Fibroblast of the aortic adventitia (primary cell): ENCODE results near the gene CEP85L. TPM values are rescaled to one million over a fixed set of nuclear protein-coding genes. Genes with fewer than 3 reads are reported as not detected.

Experiments used
- DNase-seq: peaks from one replicate; pipeline ENCODE4 v3.0.0-alpha.2; 2010; ENCODE audit warnings: low read depth
- H3K4me3 ChIP-seq: 2 replicates; pipeline ENCODE4 v1.5.1; 2011; ENCODE audit warnings: low read depth, mild to moderate bottlenecking, control low read depth, low read length, moderate library complexity
- total RNA-seq: library from RNA; depleted of rRNA; stranded (reverse); fragments of >200 nt; gene quantifications from 2 replicates; pipeline ENCODE4 v1.2.3, GENCODE V29; 2012; ENCODE audit warnings: low replicate concordance
- TF ChIP-seq, protein P1 (sequence below): IDR thresholded peaks from 2 replicates; pipeline ENCODE4 v1.5.1; 2011; ENCODE audit warnings: mild to moderate bottlenecking, low read length, control low read depth, inconsistent platforms; ENCODE audit not compliant: insufficient read depth

Gene CEP85L
- total RNA-seq, 1 donor: 17.1 TPM

DNA sequence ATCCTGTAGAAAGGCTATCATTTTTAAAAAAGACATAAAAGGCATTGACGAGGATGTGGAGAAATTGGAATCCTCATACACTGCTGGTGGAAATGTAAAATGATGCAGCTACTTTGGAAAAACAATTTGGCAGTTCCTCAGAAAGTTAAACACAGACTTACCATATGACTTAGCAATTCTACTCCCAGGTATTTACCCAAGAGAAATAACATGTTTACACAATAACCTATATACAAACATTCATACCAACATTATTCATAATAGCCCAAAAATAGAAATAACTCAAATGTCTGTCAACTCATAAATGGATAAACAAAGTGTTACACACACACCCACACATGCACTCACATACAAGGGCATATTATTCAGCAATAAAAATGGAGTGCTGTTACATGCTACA is 23.4 kb upstream of the CEP85L start:
- DNase-seq: no peak
- H3K4me3 ChIP-seq: no peak overlapping the region
- TF ChIP-seq, protein P1, sequence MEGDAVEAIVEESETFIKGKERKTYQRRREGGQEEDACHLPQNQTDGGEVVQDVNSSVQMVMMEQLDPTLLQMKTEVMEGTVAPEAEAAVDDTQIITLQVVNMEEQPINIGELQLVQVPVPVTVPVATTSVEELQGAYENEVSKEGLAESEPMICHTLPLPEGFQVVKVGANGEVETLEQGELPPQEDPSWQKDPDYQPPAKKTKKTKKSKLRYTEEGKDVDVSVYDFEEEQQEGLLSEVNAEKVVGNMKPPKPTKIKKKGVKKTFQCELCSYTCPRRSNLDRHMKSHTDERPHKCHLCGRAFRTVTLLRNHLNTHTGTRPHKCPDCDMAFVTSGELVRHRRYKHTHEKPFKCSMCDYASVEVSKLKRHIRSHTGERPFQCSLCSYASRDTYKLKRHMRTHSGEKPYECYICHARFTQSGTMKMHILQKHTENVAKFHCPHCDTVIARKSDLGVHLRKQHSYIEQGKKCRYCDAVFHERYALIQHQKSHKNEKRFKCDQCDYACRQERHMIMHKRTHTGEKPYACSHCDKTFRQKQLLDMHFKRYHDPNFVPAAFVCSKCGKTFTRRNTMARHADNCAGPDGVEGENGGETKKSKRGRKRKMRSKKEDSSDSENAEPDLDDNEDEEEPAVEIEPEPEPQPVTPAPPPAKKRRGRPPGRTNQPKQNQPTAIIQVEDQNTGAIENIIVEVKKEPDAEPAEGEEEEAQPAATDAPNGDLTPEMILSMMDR: no peak

DNA sequence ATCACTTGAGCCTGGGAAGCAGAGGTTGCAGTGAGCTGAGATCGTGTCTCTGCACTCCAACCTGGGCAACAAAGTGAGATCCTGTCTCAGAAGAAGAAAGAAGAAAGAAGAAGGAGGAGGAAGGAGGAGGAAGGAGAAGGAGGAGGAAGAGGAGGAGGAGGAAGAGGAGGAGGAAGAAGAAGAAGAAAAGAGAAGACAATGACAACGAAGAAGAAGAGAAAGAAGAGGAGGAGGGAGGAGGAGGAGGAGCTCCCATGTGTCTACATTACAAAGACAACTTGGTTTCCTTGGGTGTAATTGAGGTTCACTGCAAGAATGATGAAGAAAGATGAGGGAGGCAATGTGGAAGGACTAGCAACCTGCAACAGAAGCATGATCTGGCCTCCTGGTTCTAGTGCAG is 21.3 kb upstream of the CEP85L start:
- no peak for DNase-seq
- TF ChIP-seq, protein P1: no peak

DNA sequence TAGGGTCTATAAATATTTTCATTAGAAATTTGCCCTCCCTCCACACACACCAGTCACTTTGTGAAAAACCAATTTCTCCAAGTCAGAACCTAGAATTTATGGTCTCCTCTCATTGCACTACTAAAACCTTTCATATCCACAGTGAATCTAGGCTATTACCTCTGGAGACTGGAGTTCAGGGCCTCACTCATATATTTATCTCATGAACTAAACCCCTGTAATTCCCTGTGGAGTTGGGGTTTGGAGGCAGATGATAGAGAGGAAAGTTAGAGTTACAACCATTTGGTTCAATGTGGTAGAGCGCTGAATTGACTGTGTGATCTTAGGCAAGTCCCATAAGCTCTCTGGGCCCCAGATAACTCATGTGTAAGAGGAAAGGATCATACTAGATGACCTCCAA is 18.2 kb upstream of the CEP85L start:
- no peak overlapping the region for H3K4me3 ChIP-seq
- TF ChIP-seq, protein P1: no peak
- no peak for DNase-seq

More for the DNA sequence above, 21.3 kb upstream of the CEP85L start:
- no peak overlapping the region for H3K4me3 ChIP-seq

DNA sequence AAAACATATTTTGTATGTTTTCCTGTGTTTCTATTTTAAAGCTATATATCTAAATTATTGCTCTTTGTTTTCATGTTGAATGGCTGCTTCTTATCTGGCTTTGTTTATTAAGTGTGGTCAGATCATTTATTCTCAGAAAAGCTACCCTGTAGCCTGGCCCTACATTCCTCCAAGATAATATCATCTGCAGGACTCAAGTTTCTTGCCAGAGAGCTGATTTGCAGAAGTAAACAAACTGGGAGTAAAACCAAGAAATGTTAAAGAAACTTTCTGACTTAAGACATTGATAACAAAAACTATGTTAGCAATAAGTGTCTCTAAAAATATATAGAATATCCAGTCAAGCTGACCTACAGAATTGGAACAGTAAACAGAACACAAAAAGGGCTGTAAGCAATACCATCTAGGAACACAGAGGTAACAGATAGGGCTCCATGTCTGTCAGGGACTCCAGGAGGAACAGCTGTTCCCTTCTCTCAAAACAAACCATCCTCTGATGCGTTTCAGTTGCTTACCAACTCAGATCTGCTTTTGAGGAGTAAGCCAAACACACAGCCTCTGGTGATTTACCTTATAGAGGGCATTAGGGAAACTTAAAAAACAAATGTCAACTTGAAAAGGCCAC is 17.5 kb upstream of the CEP85L start:
- peak; percentile 74 for DNase-seq
- TF ChIP-seq, protein P1: no peak

DNA sequence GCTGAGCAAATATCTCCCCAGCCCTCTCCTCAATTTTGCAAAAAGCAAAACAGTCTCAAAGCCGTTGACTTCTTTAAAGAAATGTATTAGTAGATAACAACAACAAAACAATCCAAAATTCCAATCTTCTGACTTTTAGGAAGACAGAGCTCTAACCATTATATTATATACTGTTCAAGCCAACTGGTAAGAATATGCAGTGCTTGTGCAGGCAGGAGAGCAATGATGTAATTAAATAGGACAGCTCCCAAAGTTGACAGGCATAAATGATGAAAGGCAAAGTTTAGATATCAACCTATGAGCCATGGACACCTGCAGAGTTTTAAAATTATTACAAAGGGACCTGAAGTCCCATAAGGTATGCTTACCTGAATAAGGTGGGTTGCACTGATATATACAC is 16.6 kb upstream of the CEP85L start:
- TF ChIP-seq, protein P1: no peak
- DNase-seq: peak; percentile 30

More for the DNA sequence above, 17.5 kb upstream of the CEP85L start:
- no peak overlapping the region for H3K4me3 ChIP-seq

DNA sequence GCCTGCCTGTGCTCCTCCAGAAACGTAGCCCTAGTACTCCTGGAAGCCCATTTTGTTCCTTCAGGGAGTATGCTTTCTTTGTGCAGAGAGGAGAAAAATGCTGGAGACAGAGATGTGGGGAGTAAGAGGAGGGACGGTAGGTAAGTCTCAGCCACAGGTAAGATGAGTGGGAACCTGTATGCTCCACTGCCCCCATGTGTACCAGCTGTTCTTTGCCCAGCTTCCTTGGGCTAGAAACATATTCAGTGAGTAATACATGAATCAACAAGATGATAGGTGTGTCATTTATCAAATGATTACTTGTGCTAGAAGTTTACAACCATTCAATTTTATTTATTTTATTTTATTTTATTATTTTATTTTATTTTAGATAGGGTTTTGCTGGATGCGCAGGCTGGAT is 13.6 kb upstream of the CEP85L start:
- TF ChIP-seq, protein P1: no peak
- no peak for DNase-seq
- no peak overlapping the region for H3K4me3 ChIP-seq

More for the DNA sequence above, 16.6 kb upstream of the CEP85L start:
- H3K4me3 ChIP-seq: no peak overlapping the region
